Fibroblast of mammary gland (primary cell): ENCODE data around the gene FRMD5.

ENCODE experiments used
- DNase-seq: peaks from one replicate; pipeline ENCODE4 v3.0.0-alpha.2; 2010; ENCODE audit warnings: low read depth
- H3K4me3 ChIP-seq: 2 replicates; pipeline ENCODE4 v1.5.1; 2011; ENCODE audit warnings: low read depth, mild to moderate bottlenecking, low read length, moderate library complexity; ENCODE audit not compliant: control insufficient read depth
- CTCF ChIP-seq: conservative IDR thresholded peaks from 2 replicates; pipeline ENCODE4 v1.5.1; 2011; ENCODE audit warnings: low read depth, low read length, inconsistent platforms; ENCODE audit not compliant: control insufficient read depth, insufficient read depth

FRMD5 gene

GRCh38 chr15:44101944-44102343, 93.1 kb downstream of the FRMD5 start:
- no peak overlapping the region for H3K4me3 ChIP-seq
- TF ChIP-seq CTCF = no peak
- peak; percentile 72 for DNase-seq

GRCh38 chr15:44101286-44101685, 93.8 kb downstream of the FRMD5 start:
- no peak overlapping the region for H3K4me3 ChIP-seq
- TF ChIP-seq CTCF = no peak
- DNase-seq = peak; percentile 67

GRCh38 chr15:44099671-44100070, 95.4 kb downstream of the FRMD5 start:
- peak; percentile 42 for DNase-seq
- H3K4me3 ChIP-seq = no peak overlapping the region
- no peak for TF ChIP-seq CTCF

GRCh38 chr15:44097552-44097951, 97.5 kb downstream of the FRMD5 start:
- TF ChIP-seq CTCF = no peak
- no peak overlapping the region for H3K4me3 ChIP-seq
- DNase-seq = no peak

GRCh38 chr15:44096596-44096995, 98.5 kb downstream of the FRMD5 start:
- H3K4me3 ChIP-seq = no peak overlapping the region
- no peak for TF ChIP-seq CTCF
- peak; percentile 9 for DNase-seq

GRCh38 chr15:44094781-44095180, 100.3 kb downstream of the FRMD5 start:
- TF ChIP-seq CTCF = no peak
- no peak overlapping the region for H3K4me3 ChIP-seq

GRCh38 chr15:44093836-44094235, 101.2 kb downstream of the FRMD5 start:
- DNase-seq = no peak
- H3K4me3 ChIP-seq = no peak overlapping the region
- TF ChIP-seq CTCF = no peak

More at GRCh38 chr15:44094781-44095180, 100.3 kb downstream of the FRMD5 start:
- peak; percentile 74 for DNase-seq
